IMR-90 (cell line): ENCODE data around the gene SCN8A. TPM values are rescaled to one million over a fixed set of nuclear protein-coding genes. Genes with fewer than 3 reads are reported as not detected.

Experiments
- ATAC-seq: fragments of 200-7000 bp; cut with Tn5 transposase; 2 replicates; pipeline ENCODE4 v1.9.1; 2020; ENCODE audit warnings: low read depth, mild to moderate bottlenecking, moderate library complexity
- BruUV-seq: library from RNA; stranded (reverse); fragments of 400-500 nt; replicated peaks from 2 replicates; lab custom pipeline; 2021; lab: Mats Ljungman, UMichigan
- CTCF ChIA-PET: fragments of 300-600 bp; formaldehyde crosslinking; extraction: SDS; loops from one replicate; lab custom pipeline; 2021; ENCODE audit warnings: antibody characterized with exemption; lab: Yijun Ruan, JAX
- POLR2A ChIA-PET: fragments of 300-600 bp; sonication (Branson Sonifier 250); formaldehyde crosslinking; loops from one replicate; lab custom pipeline; 2022; ENCODE audit warnings: antibody characterized with exemption; ENCODE audit not compliant: unreplicated experiment; lab: Charles Lee
- DNase-seq: peaks from one replicate; pipeline ENCODE4 v3.0.0; 2013
- H2AFZ ChIP-seq: replicated peaks from 2 replicates; pipeline ENCODE3; 2013; ENCODE audit warnings: low read length, mild to moderate bottlenecking; ENCODE audit not compliant: poor library complexity
- H2AK5ac ChIP-seq: 2 replicates; pipeline ENCODE4 v1.6.1; 2013; ENCODE audit warnings: low read depth, low read length, inconsistent platforms
- H2AK9ac ChIP-seq: replicated peaks from 2 replicates; pipeline ENCODE3; 2013; ENCODE audit warnings: mild to moderate bottlenecking, low read depth, low read length, moderate library complexity; ENCODE audit not compliant: poor library complexity
- H2BK120ac ChIP-seq: 2 replicates; pipeline ENCODE4 v1.6.1; 2013; ENCODE audit warnings: low read depth, low read length, inconsistent platforms
- H2BK15ac ChIP-seq: 3 replicates; pipeline ENCODE4 v1.6.1; 2013; ENCODE audit warnings: low read depth, low read length, inconsistent platforms
- H2BK20ac ChIP-seq: 2 replicates; pipeline ENCODE4 v1.6.1; 2013; ENCODE audit warnings: low read depth, mild to moderate bottlenecking, inconsistent platforms, low read length, moderate library complexity
- H2BK5ac ChIP-seq: 2 replicates; pipeline ENCODE4 v1.6.1; 2013; ENCODE audit warnings: mild to moderate bottlenecking, low read depth, low read length, inconsistent platforms; ENCODE audit not compliant: poor library complexity, severe bottlenecking
- H3K14ac ChIP-seq: replicated peaks from 2 replicates; pipeline ENCODE4 v1.6.1; 2013; ENCODE audit warnings: low read depth, low read length, inconsistent platforms
- H3K18ac ChIP-seq: 2 replicates; pipeline ENCODE4 v1.6.1; 2013; ENCODE audit warnings: low read depth, low read length, control low read depth
- H3K23ac ChIP-seq: 2 replicates; pipeline ENCODE4 v1.6.1; 2013; ENCODE audit warnings: low read depth, low read length, inconsistent platforms
- H3K27ac ChIP-seq: 2 replicates; pipeline ENCODE4 v1.5.1; 2013; ENCODE audit warnings: mild to moderate bottlenecking, control low read depth, low read length; ENCODE audit not compliant: insufficient read depth
- H3K27me3 ChIP-seq: 2 replicates; pipeline ENCODE4 v1.6.1; 2013; ENCODE audit warnings: low read length; ENCODE audit not compliant: control insufficient read depth, insufficient read depth
- H3K36me3 ChIP-seq: 2 replicates; pipeline ENCODE4 v1.6.1; 2013; ENCODE audit warnings: low read length, mixed read lengths; ENCODE audit not compliant: control insufficient read depth, insufficient read depth
- H3K4ac ChIP-seq: 2 replicates; pipeline ENCODE4 v1.6.1; 2013; ENCODE audit warnings: low read depth, low read length, inconsistent platforms
- H3K4me1 ChIP-seq: 2 replicates; pipeline ENCODE4 v1.6.1; 2013; ENCODE audit warnings: low read length, mixed read lengths; ENCODE audit not compliant: control insufficient read depth, insufficient read depth
- H3K4me2 ChIP-seq: 2 replicates; pipeline ENCODE4 v1.6.1; 2013; ENCODE audit warnings: low read depth, mild to moderate bottlenecking, control low read depth, low read length, moderate library complexity
- H3K4me3 ChIP-seq: 2 replicates; pipeline ENCODE4 v1.5.1; 2013; ENCODE audit warnings: low read depth, mild to moderate bottlenecking, control low read depth, low read length, moderate library complexity; ENCODE audit not compliant: insufficient read depth
- H3K56ac ChIP-seq: 2 replicates; pipeline ENCODE4 v1.6.1; 2013; ENCODE audit warnings: low read length, inconsistent platforms; ENCODE audit not compliant: insufficient read depth; ENCODE audit errors: extremely low read depth
- H3K79me1 ChIP-seq, 2 experiments: 2 replicates each; pipeline ENCODE4 v1.6.1; 2013; ENCODE audit warnings: low read length in 2 of 2, inconsistent platforms in 1 of 2, low read depth in 1 of 2
- H3K9ac ChIP-seq: 2 replicates; pipeline ENCODE4 v1.6.1; 2013; ENCODE audit warnings: low read depth, low read length, control low read depth
- H3K9me1 ChIP-seq: 2 replicates; pipeline ENCODE4 v1.6.1; 2013; ENCODE audit warnings: low read length, inconsistent platforms; ENCODE audit not compliant: insufficient read depth
- H3K9me3 ChIP-seq: 2 replicates; pipeline ENCODE4 v1.6.1; 2013; ENCODE audit warnings: low read length; ENCODE audit not compliant: control insufficient read depth, insufficient read depth
- H4K20me1 ChIP-seq: 2 replicates; pipeline ENCODE4 v1.6.1; 2013; ENCODE audit warnings: low read length, inconsistent platforms; ENCODE audit not compliant: insufficient read depth
- H4K5ac ChIP-seq: 2 replicates; pipeline ENCODE4 v1.6.1; 2013; ENCODE audit warnings: mild to moderate bottlenecking, low read depth, low read length, control low read depth
- H4K8ac ChIP-seq, 2 experiments: 2 replicates each; pipeline ENCODE4 v1.6.1; 2013; ENCODE audit warnings: low read depth in 2 of 2, low read length in 2 of 2, control low read depth in 1 of 2, inconsistent platforms in 1 of 2
- H4K91ac ChIP-seq: 2 replicates; pipeline ENCODE4 v1.6.1; 2013; ENCODE audit warnings: low read depth, low read length, inconsistent platforms; ENCODE audit not compliant: insufficient read depth
- BHLHE40 ChIP-seq: fragments of 150-350 bp; IDR thresholded peaks from 2 replicates; pipeline ENCODE4 v1.6.1; 2016; ENCODE audit warnings: mild to moderate bottlenecking, low read depth, low read length
- CEBPB ChIP-seq: IDR thresholded peaks from 2 replicates; pipeline ENCODE4 v1.6.1; 2012; ENCODE audit warnings: low read depth, low read length, improper control_type of control experiment
- CHD1 ChIP-seq: IDR thresholded peaks from 2 replicates; pipeline ENCODE4 v1.6.1; 2012; ENCODE audit warnings: low read depth, low read length, improper control_type of control experiment
- FOS ChIP-seq: fragments of 150-350 bp; IDR thresholded peaks from 2 replicates; pipeline ENCODE4 v1.6.1; 2016; ENCODE audit warnings: low read depth, low read length
- MAFK ChIP-seq: IDR thresholded peaks from 2 replicates; pipeline ENCODE4 v1.6.1; 2012; ENCODE audit warnings: low read depth, low read length, improper control_type of control experiment
- MAZ ChIP-seq: IDR thresholded peaks from 2 replicates; pipeline ENCODE4 v1.6.1; 2012; ENCODE audit warnings: low read depth, mild to moderate bottlenecking, low read length, improper control_type of control experiment, moderate library complexity, borderline replicate concordance
- MXI1 ChIP-seq: IDR thresholded peaks from 2 replicates; pipeline ENCODE4 v1.6.1; 2012; ENCODE audit warnings: low read depth, mild to moderate bottlenecking, low read length, moderate library complexity, borderline replicate concordance
- NFE2L2 ChIP-seq: fragments of 150-350 bp; IDR thresholded peaks from 2 replicates; pipeline ENCODE4 v1.6.1; 2016; ENCODE audit warnings: low read depth, mild to moderate bottlenecking, low read length
- POLR2A ChIP-seq: IDR thresholded peaks from 2 replicates; pipeline ENCODE4 v1.6.1; 2012; ENCODE audit warnings: mild to moderate bottlenecking, low read depth, low read length
- RAD21 ChIP-seq: IDR thresholded peaks from 2 replicates; pipeline ENCODE4 v1.6.1; 2012; ENCODE audit warnings: low read length, improper control_type of control experiment
- RCOR1 ChIP-seq: IDR thresholded peaks from 2 replicates; pipeline ENCODE4 v1.6.1; 2012; ENCODE audit warnings: mild to moderate bottlenecking, low read length, improper control_type of control experiment; ENCODE audit not compliant: insufficient replicate concordance
- RFX5 ChIP-seq: IDR thresholded peaks from 2 replicates; pipeline ENCODE4 v1.8.0; 2012; ENCODE audit warnings: low read depth, mild to moderate bottlenecking, low read length, moderate library complexity
- SMC3 ChIP-seq: fragments of 150-350 bp; IDR thresholded peaks from 2 replicates; pipeline ENCODE4 v1.6.1; 2016; ENCODE audit warnings: low read depth, mild to moderate bottlenecking, antibody characterized with exemption, low read length, moderate library complexity
- WGBS, 2 experiments: methylation state at CpG; one replicate each; pipeline versions ENCODE4 v1.1.5 to v1.1.7; 2013; ENCODE audit warnings: missing lambda C conversion rate in 2 of 2; ENCODE audit not compliant: insufficient read length in 1 of 2; ENCODE audit errors: extremely low coverage in 2 of 2; 5-methylcytosine and 5-hydroxymethylcytosine counted together
- dilution Hi-C: fragments of 300-500 bp; cut with HindIII; formaldehyde crosslinking; loops from one replicate; pipeline ENCODE4 v1.14.3; 2018; ENCODE audit warnings: low sequenced_read_pairs; ENCODE audit not compliant: unreplicated experiment
- in situ Hi-C: fragments of 300-500 bp; cut with MboI; formaldehyde crosslinking; loops from 3 replicates; pipeline ENCODE4 v1.14.3; 2019; ENCODE audit warnings: low sequenced_read_pairs, inconsistent platforms, mixed read lengths
- intact Hi-C: fragments of 100-400 bp; cut with micrococcal nuclease; formaldehyde crosslinking; loops from 2 replicates; pipeline ENCODE4 v1.10.0; 2022
- polyA plus RNA-seq, 3 experiments: library from polyadenylated mRNA; depleted of rRNA; stranded (reverse); fragments of >200 nt; gene quantifications; 2 replicates each; pipeline ENCODE4 v1.2.3, GENCODE V29; 2012; ENCODE audit warnings: low replicate concordance in 1 of 3
- total RNA-seq: library from RNA; depleted of rRNA; stranded (reverse); fragments of >200 nt; gene quantifications from 2 replicates; pipeline ENCODE4 v1.2.3, GENCODE V29; 2012
- TF ChIP-seq, protein P1 (sequence below): conservative IDR thresholded peaks from 2 replicates; pipeline ENCODE4 v1.5.1; 2012; ENCODE audit warnings: mild to moderate bottlenecking, low read depth, low read length, improper control_type of control experiment
- TF ChIP-seq, protein P2 (sequence below): fragments of 150-350 bp; IDR thresholded peaks from 2 replicates; pipeline ENCODE4 v1.6.1; 2017; ENCODE audit warnings: mild to moderate bottlenecking, antibody characterized with exemption, low read length, low read depth
- TF ChIP-seq, protein P3 (sequence below): fragments of 150-350 bp; IDR thresholded peaks from 2 replicates; pipeline ENCODE4 v1.6.1; 2016; ENCODE audit warnings: low read depth, mild to moderate bottlenecking, low read length, moderate library complexity, borderline replicate concordance

Gene SCN8A
- total and polyA plus RNA-seq, 2 of the 4 experiments (the other 2 are of a cell fraction), result 6.9 to 19.7 TPM

DNA sequence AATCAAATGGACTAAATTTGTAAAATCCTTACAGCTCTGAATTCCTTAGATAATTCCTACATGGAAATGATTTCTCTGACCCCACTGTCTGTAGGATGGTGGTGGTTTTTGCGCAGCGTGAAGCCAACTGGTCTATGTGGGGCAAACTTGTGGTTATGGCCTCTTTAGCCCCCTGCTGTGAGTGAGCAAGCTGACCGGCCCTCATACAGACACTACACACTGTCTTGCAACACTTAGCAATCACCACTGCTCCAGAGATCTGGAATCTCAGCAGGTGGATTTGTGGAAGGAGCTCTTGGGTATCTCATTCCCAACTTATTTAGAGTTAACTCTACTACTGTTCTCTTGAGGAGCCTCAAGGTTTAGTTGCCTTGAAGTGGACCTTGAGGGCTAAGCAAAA lies 70.2 kb downstream of the SCN8A start:
- Histone ChIP-seq H3K79me1 (peaks cover 12 to 19% of the 10 kb centered on the region in 2 experiments; a peak in 2 of 4 replicates), H3K9ac (no peak overlapping the region), H3K27ac (no peak overlapping the region), H3K9me3 (no peaks in the 10 kb centered on the region), H4K8ac (no peak overlapping the region), H3K56ac (no peak overlapping the region), H2BK20ac (no peak overlapping the region), H2AFZ (no peak overlapping the region), H3K9me1 (no peaks in the 10 kb centered on the region), H4K20me1 (0 out of 2 replicates have a peak, but pooled peaks cover 4% of the 10 kb centered on the region), H3K27me3 (no peaks in the 10 kb centered on the region), H4K91ac (no peak overlapping the region), H3K18ac (no peak overlapping the region), H3K4me3 (no peak overlapping the region), H3K4me2 (no peak overlapping the region), H2BK5ac (no peak overlapping the region), H2AK9ac (no peak overlapping the region), H3K36me3 (no peaks in the 10 kb centered on the region; the same call in 1 of the 2 replicates), H2AK5ac (no peak overlapping the region), H2BK120ac (no peak overlapping the region), H3K4ac (no peak overlapping the region), H3K23ac (no peak overlapping the region), H3K4me1 (no peaks in the 10 kb centered on the region; the same call in 1 of the 2 replicates), H4K5ac (no peak overlapping the region), H2BK15ac (no peak overlapping the region), H3K14ac (no peak overlapping the region)
- ATAC-seq, result no peak
- BruUV-seq, result no TSS peak
- no CpG with 5 or more reads among the region's 3 CpGs for WGBS, 2 experiments
- ChIA-PET POLR2A (interaction anchor here (0.7 to 0.8 kb wide), 2 partner anchors 12 to 213 kb away, joined by 3 to 5 read pairs; no protein-coding TSS in a partner anchor), CTCF (no interaction called here)
- dilution Hi-C loops (no loop called here), in situ Hi-C loops (no loop called here), intact Hi-C loops (no loop called here)
- TF ChIP-seq RAD21 (no peak), FOS (no peak), RFX5 (no peak), MAFK (no peak), NFE2L2 (no peak), RCOR1 (no peak), BHLHE40 (no peak), MAZ (no peak), CEBPB (no peak), MXI1 (no peak), SMC3 (no peak), POLR2A (no peak), CHD1 (no peak)
- TF ChIP-seq, protein P1, sequence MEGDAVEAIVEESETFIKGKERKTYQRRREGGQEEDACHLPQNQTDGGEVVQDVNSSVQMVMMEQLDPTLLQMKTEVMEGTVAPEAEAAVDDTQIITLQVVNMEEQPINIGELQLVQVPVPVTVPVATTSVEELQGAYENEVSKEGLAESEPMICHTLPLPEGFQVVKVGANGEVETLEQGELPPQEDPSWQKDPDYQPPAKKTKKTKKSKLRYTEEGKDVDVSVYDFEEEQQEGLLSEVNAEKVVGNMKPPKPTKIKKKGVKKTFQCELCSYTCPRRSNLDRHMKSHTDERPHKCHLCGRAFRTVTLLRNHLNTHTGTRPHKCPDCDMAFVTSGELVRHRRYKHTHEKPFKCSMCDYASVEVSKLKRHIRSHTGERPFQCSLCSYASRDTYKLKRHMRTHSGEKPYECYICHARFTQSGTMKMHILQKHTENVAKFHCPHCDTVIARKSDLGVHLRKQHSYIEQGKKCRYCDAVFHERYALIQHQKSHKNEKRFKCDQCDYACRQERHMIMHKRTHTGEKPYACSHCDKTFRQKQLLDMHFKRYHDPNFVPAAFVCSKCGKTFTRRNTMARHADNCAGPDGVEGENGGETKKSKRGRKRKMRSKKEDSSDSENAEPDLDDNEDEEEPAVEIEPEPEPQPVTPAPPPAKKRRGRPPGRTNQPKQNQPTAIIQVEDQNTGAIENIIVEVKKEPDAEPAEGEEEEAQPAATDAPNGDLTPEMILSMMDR, result no peak
- TF ChIP-seq, protein P2, sequence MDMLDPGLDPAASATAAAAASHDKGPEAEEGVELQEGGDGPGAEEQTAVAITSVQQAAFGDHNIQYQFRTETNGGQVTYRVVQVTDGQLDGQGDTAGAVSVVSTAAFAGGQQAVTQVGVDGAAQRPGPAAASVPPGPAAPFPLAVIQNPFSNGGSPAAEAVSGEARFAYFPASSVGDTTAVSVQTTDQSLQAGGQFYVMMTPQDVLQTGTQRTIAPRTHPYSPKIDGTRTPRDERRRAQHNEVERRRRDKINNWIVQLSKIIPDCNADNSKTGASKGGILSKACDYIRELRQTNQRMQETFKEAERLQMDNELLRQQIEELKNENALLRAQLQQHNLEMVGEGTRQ, result no peak
- TF ChIP-seq, protein P3, sequence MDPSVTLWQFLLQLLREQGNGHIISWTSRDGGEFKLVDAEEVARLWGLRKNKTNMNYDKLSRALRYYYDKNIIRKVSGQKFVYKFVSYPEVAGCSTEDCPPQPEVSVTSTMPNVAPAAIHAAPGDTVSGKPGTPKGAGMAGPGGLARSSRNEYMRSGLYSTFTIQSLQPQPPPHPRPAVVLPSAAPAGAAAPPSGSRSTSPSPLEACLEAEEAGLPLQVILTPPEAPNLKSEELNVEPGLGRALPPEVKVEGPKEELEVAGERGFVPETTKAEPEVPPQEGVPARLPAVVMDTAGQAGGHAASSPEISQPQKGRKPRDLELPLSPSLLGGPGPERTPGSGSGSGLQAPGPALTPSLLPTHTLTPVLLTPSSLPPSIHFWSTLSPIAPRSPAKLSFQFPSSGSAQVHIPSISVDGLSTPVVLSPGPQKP, result no peak
- DNase-seq, result no peak
